Activated T-cell treated with anti-CD3 and anti-CD28 coated beads, Interleukin-2, amount 50 U/mL, for 4 hours (primary cell): ENCODE results near the gene ANKRD44. TPM values are rescaled to one million over a fixed set of nuclear protein-coding genes. Genes with fewer than 3 reads are reported as not detected.

Experiments
- ATAC-seq, 2 donors: fragments of 200-7000 bp; cut with Tn5 transposase; one replicate each; pipeline ENCODE4 v1.10.0; 2021
- DNase-seq: peaks from one replicate; pipeline ENCODE4 v3.0.0-alpha.2; 2020
- H3K27me3 Mint-ChIP-seq: one replicate; pipeline ENCODE4 v1.8.0; 2021; ENCODE audit warnings: low read depth, mixed read lengths
- H3K36me3 Mint-ChIP-seq: one replicate; pipeline ENCODE4 v1.8.0; 2022; ENCODE audit warnings: mixed read lengths; ENCODE audit not compliant: insufficient read depth
- H3K4me1 Mint-ChIP-seq: one replicate; pipeline ENCODE4 v1.8.0; 2021; ENCODE audit warnings: low read depth, mixed read lengths
- H3K4me3 Mint-ChIP-seq: one replicate; pipeline ENCODE4 v1.8.0; 2021; ENCODE audit warnings: mild to moderate bottlenecking, moderate library complexity, mixed read lengths
- H3K9me3 Mint-ChIP-seq: one replicate; pipeline ENCODE4 v1.8.0; 2021; ENCODE audit warnings: mixed read lengths
- total RNA-seq, 3 donors: library from RNA; stranded (reverse); gene quantifications; one replicate each; pipeline ENCODE4 v1.2.1, GENCODE V29; 2021

ANKRD44 gene
- total RNA-seq, 3 donors from 2014 or later: 75.0 to 91.5 (median 78.3) TPM

DNA sequence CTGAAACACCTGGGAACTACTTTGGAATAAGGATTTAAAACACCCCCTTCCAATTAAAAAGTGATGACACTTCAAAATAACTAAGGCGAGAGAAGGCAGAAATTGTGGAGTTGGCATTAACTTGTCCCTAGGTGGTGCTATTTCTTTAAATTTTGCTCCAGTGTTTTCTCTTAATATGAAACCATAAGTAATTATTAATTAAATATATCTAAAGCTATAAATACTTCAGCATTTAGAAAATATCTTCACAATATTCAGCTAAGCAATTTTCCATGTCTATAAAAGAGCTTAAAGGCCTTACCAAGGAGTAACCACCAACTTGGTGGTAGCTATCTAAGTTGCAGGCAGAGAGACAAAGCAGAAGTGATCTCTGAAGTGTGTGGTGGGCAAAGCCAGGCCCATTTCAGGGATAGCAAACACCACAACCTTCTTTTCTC lies 197.3 kb downstream of the ANKRD44 start:
- no peak for ATAC-seq
- Mint-ChIP-seq H3K4me3 (no peak overlapping the region), H3K36me3 (peaks cover 20% of the 10 kb centered on the region), H3K9me3 (no peaks in the 10 kb centered on the region), H3K4me1 (peaks cover 28% of the 10 kb centered on the region), H3K27me3 (no peaks in the 10 kb centered on the region)
- no peak for DNase-seq

DNA sequence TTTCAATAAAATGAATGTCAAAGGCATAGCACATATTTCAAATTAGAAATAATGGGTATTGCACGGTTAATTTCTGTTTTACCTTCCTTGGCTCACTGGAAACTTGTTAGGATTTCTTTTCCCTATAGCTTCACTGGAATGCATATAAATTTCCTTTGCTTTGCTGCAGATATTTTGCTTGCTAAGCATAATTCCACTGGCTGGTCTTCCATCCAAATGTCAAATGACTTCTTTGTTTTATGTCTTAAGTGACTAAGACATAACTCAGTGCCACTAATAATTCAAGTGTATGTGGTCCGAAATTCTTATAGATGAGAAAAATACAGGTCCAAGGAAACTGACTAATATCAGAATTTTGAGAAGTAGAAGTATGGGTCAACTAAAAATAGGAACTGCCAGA lies 201.3 kb downstream of the ANKRD44 start:
- DNase-seq (no peak), ATAC-seq (no peak)
- Mint-ChIP-seq H3K4me1 (peaks cover 7% of the 10 kb centered on the region), H3K36me3 (peaks cover 15% of the 10 kb centered on the region), H3K9me3 (no peaks in the 10 kb centered on the region), H3K4me3 (no peak overlapping the region), H3K27me3 (no peaks in the 10 kb centered on the region)

DNA sequence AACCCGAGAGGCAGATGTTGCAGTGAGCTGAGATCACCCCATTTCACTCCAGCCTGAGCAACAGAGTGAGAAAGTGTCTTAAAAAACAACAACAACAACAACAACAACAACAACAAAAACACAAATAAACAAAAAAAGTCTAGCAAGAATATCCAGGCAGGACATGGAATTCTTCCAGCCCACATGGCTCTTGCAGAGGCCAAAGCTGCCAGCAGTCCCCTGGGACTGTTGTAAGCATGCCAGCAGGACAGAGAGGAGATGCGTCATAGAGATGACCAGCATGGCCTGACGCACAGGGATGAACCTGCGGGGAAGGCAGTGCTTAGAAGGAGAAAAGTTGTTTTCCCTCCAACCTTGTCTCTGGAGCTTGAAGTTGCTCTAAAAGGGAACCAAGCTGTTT lies 201.8 kb downstream of the ANKRD44 start:
- Mint-ChIP-seq H3K36me3 (peaks cover 15% of the 10 kb centered on the region), H3K9me3 (no peaks in the 10 kb centered on the region)
- no peak for DNase-seq

DNA sequence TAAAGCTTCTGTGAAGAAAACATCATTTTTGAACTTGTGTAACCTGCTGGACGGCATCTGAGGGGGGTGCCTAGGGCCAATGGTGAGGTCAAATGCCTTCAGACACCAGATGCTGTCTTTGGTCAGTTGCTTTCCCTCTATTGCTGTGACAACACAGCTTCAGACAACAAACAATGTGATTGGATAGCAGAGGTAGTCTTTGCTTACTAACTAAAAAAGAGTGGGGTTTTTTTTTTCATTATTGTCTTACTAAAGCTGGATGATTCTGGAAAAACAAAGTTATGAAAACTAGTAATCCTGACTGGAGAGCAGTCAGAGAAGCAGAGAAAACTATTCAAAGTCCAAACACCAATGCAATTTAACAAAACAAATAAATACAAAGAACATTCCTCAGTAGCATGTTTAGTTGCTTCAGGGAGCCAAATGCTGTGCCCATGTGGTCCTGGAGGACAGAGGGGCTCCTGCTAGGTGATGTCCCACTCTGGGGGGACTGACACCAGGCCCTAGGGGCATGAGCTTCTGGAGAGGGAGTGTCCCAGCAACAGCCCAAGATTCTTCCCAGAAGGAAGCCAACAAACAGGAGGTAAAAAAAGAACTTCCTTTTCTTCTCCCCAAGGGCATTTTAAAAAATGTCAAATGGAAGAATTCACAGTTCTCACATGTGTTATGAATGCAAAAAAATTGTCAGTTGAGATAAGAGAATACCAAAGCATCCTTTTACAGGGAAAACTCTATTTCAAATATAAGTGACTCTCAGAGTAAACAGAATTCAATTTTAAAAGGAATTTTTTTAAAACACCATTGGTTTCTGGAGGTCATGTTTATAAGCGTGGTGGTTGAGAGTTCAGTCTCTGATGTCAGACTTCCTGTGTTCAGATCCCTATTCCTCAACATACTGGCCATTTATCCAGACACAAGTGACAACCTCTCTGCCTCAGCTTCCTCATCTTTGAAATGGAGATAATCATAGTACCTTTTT lies 203.0 kb downstream of the ANKRD44 start:
- Mint-ChIP-seq H3K9me3 (no peaks in the 10 kb centered on the region), H3K4me3 (no peak overlapping the region), H3K27me3 (no peaks in the 10 kb centered on the region), H3K4me1 (no peaks in the 10 kb centered on the region), H3K36me3 (peaks cover 15% of the 10 kb centered on the region)
- DNase-seq (no peak), ATAC-seq (no peak)

More for the DNA sequence above, 201.8 kb downstream of the ANKRD44 start:
- ATAC-seq: no peak
- peaks cover 7% of the 10 kb centered on the region for H3K4me1 Mint-ChIP-seq
- H3K27me3 Mint-ChIP-seq: no peaks in the 10 kb centered on the region
- H3K4me3 Mint-ChIP-seq: no peak overlapping the region

DNA sequence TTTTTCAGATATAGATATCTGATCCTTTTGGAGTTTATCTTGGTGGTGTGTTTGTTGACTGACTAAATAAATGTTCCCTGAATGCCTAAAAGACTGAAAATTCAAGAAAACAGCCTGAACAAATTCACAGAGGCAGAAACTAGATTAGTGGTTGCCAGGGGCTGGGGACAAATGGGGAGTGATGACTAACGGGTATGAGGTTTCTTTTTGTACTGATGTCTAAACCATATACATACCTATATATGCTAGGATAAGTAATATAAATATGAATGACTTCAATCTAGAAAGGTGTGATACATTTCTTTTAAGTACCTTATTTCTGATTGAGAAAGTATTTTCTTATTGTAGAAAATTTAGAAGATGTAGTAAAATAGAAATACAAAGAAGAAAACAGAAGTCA lies 207.2 kb downstream of the ANKRD44 start:
- H3K27me3 Mint-ChIP-seq: no peaks in the 10 kb centered on the region
- H3K4me1 Mint-ChIP-seq: peaks cover 7% of the 10 kb centered on the region
- no peak for DNase-seq
- ATAC-seq: peak in 1 of 2 donors; percentile 58
- no peaks in the 10 kb centered on the region for H3K9me3 Mint-ChIP-seq
- peaks cover 27% of the 10 kb centered on the region for H3K36me3 Mint-ChIP-seq
- H3K4me3 Mint-ChIP-seq: no peak overlapping the region

DNA sequence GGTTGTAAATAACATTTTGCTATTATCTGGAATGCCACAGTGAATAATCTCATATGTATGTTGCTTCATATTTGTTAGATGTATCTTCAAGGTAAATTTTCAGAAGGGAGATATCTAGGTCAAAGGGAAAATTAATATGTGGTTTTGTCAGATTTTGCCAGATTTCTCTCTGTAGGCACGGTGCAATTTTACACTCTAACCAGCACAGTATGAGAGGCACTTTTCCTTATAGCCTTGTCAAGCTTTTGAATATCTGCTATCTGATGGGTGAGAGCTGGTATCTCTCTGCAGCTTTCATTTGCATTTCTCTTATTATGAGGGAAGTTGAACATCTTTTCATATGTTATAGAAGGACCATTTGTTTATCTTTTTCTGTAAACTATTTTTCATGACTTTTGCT lies 208.3 kb downstream of the ANKRD44 start:
- H3K4me3 Mint-ChIP-seq: no peak overlapping the region
- no peaks in the 10 kb centered on the region for H3K9me3 Mint-ChIP-seq
- H3K27me3 Mint-ChIP-seq: no peaks in the 10 kb centered on the region
- DNase-seq (no peak), ATAC-seq (no peak)
- peaks cover 9% of the 10 kb centered on the region for H3K4me1 Mint-ChIP-seq
- H3K36me3 Mint-ChIP-seq: peaks cover 33% of the 10 kb centered on the region

DNA sequence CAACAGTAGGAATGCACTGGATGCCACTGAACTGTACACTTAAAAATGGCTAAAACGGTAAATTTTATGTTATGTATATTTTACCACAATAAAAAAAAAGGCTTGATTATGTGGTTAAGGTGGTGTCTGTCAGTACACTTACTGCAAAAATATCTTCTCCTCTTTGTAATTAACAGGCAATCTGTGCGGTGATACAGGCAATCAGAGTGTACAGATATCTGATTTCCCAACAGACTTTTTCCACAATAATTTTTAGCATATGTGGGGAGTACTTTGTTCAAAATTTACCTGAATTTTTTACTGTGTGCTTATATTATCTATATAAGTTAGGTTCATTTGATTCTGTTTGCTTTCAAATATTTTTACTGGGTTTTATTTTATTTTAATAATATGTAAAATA lies 209.1 kb downstream of the ANKRD44 start:
- H3K4me1 Mint-ChIP-seq: peaks cover 9% of the 10 kb centered on the region
- peaks cover 36% of the 10 kb centered on the region for H3K36me3 Mint-ChIP-seq
- no peaks in the 10 kb centered on the region for H3K27me3 Mint-ChIP-seq

DNA sequence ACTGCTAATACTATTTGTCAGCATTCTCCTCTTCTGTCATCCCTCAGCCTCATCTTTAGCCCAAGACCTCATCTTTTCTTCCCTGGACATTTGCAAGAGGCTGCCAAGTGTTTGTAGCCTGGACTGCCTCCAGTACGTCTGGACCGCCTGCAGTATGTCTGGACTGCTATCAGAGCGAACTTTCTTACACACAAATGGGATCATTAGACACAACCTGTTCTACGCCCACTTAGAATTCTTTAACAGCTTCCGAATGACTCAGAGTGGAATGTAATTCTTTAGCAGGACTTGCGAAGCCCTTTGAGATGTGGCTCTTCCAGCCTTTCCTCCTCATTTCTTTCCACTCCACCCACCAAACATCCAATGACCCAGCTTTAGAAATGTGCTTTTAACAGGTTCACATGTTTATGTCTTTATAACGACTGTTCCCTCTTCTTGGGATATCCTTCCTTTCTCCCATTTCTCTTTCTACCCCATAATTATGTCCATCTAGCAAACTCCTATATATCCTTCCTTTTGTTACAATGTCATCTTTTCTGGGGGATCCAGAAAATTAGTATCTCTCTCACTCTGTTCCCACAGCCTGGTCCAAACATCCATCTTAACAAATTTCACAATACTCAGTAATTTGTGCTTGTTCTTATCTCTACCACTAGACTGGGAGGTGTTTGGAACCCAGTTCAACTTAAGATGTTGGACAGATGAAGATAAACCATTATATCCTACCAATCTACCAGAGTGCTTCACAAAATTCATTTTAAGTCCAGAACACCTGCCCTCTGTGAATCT lies 212.8 kb downstream of the ANKRD44 start:
- ATAC-seq: no peak
- Mint-ChIP-seq H3K9me3 (no peaks in the 10 kb centered on the region), H3K36me3 (peaks cover 43% of the 10 kb centered on the region), H3K27me3 (no peaks in the 10 kb centered on the region), H3K4me1 (peaks cover 9% of the 10 kb centered on the region), H3K4me3 (no peak overlapping the region)
- no peak for DNase-seq

More for the DNA sequence above, 209.1 kb downstream of the ANKRD44 start:
- no peak overlapping the region for H3K4me3 Mint-ChIP-seq
- ATAC-seq (no peak), DNase-seq (no peak)
- no peaks in the 10 kb centered on the region for H3K9me3 Mint-ChIP-seq

DNA sequence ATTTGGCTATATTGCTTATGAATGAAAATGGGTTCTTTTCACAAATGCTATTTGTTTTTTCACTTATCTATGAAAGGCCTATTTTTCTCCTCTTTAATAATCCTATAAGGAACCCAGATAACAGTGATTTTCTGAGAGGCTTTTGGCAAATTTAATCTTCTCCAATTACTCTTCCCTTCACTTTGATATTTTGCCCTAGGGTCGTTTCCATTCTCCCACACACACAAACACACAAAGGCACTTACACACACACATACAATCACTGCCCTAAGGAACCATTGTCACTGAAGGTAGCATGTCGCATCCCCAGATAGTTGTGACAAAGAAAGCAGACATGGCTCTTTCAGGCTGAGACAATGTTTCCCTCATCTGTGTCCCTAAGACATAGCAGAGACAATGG lies 213.9 kb downstream of the ANKRD44 start:
- H3K27me3 Mint-ChIP-seq: no peaks in the 10 kb centered on the region
- H3K36me3 Mint-ChIP-seq: peaks cover 47% of the 10 kb centered on the region
- DNase-seq (no peak), ATAC-seq (no peak)
- H3K4me1 Mint-ChIP-seq: peaks cover 2% of the 10 kb centered on the region
- H3K4me3 Mint-ChIP-seq: no peak overlapping the region
- no peaks in the 10 kb centered on the region for H3K9me3 Mint-ChIP-seq

DNA sequence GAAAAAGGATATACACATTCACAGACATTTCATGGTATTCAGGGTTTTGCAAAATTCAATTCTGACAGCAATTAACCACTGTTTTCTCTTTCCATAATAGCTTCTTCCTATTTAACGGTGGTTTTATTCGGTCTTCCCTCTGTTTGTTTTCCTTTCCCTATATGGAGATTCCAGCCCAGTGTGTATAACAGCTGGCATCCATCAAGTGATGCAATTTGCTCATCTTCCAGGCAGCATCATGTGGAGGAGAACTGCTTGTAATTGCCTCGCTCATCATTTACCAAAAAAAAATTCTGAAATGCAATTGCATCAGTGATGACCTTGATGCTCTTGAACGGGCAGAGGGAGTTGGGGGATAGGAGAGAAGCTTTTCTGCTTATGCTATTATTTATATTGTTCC lies 218.1 kb downstream of the ANKRD44 start:
- H3K9me3 Mint-ChIP-seq: no peaks in the 10 kb centered on the region
- H3K36me3 Mint-ChIP-seq: peaks cover 40% of the 10 kb centered on the region
- peaks cover 5% of the 10 kb centered on the region for H3K4me1 Mint-ChIP-seq
- ATAC-seq (no peak), DNase-seq (no peak)
- no peak overlapping the region for H3K4me3 Mint-ChIP-seq
- H3K27me3 Mint-ChIP-seq: no peaks in the 10 kb centered on the region

DNA sequence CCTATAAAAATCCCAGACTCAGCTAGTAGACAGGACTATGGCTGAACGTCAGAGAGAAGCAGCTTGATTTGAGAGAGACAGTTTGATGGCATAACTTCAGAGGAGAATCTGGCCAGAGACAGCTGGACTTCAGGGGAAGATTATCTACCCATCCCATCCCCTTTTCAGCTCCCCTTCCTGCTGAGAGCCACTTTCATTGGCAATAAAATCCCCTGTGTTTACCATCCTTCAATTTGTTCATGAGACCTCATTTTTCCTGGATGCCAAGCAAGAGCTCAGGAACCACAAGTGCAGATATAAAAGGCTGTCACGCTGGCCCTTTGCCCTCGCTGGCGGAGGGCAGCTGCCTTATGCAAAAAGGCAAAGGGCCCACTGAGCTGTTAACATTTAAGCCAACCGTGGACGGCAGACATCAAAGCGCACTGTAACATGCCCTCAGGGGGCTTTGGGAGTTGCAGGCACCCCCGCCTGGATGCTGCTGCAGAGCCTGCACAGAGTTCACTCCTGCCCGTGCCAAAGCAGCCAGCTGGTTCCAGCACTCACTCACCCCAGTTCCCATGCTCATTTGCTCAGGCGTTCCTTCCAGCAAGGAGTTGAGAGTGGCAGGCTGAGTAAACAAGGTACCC lies 219.7 kb downstream of the ANKRD44 start:
- Mint-ChIP-seq H3K9me3 (no peaks in the 10 kb centered on the region), H3K4me3 (no peak overlapping the region), H3K4me1 (peaks cover 6% of the 10 kb centered on the region), H3K27me3 (no peaks in the 10 kb centered on the region), H3K36me3 (peaks cover 44% of the 10 kb centered on the region)
- DNase-seq (no peak), ATAC-seq (no peak)

DNA sequence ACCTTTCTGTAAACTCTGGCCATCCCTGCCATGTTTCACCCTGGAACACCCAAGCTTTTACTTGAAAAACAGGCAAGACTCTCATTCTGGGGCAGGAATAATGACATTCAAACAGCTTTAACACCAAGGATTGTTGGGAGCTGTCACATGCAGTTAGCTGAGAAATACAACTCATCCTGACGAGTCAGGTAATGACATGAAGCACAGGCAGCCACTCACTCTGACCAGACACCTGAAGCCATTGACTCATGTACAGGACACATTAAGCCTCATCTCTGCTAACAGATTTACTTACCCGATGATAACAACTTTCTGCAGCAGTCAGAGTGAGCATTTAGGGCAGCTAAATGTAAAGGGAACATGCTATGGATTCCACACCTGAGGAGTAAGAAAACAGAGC lies 220.9 kb downstream of the ANKRD44 start:
- peaks cover 6% of the 10 kb centered on the region for H3K4me1 Mint-ChIP-seq
- no peak for ATAC-seq
- H3K4me3 Mint-ChIP-seq: no peak overlapping the region
- no peaks in the 10 kb centered on the region for H3K27me3 Mint-ChIP-seq
- H3K9me3 Mint-ChIP-seq: no peaks in the 10 kb centered on the region
- no peak for DNase-seq
- peaks cover 39% of the 10 kb centered on the region for H3K36me3 Mint-ChIP-seq

DNA sequence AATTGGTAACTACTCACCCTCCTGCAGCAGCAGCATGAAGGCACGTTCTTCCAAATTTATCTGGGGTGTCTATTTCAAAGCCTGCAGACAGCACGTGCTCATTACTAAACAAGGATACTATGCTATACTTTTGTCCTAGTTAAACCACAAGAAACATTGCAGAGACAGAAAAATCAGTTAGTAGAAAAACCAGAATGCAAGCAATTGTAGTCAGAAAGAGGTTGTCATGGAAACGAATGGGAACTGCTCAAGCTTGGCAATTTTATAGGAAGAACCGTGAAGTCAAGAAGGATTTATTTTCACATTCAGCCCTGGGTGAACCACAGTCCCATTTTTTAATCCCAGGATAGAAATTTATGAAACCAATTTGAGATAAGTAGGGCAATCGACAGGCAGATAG lies 221.9 kb downstream of the ANKRD44 start:
- no peak for DNase-seq
- no peak for ATAC-seq
- Mint-ChIP-seq H3K36me3 (peaks cover 47% of the 10 kb centered on the region), H3K27me3 (no peaks in the 10 kb centered on the region), H3K4me3 (no peak overlapping the region), H3K4me1 (peaks cover 6% of the 10 kb centered on the region), H3K9me3 (no peaks in the 10 kb centered on the region)

DNA sequence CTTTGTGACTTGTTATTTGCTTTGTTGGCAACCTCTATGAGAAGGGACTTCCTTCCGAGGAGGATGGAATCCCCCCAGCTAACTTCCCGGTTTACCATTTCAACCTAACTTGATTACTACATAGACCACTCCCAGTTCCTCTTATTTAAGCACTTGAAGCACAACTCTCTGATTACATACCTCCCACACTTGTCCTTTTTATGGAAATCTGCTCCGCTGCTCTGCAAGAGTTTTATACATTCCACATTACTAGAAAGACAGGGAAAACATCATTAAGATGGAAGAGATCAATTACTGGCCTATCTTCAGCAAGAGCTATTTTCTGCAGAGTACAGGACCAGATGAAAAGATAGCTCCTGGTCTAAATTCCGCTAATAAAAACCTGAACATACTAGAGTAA lies 224.1 kb downstream of the ANKRD44 start:
- Mint-ChIP-seq H3K4me1 (peaks cover 6% of the 10 kb centered on the region), H3K9me3 (no peaks in the 10 kb centered on the region), H3K27me3 (no peaks in the 10 kb centered on the region), H3K36me3 (peaks cover 49% of the 10 kb centered on the region), H3K4me3 (no peak overlapping the region)
- DNase-seq (no peak), ATAC-seq (no peak)
